MCF 10A (cell line): ENCODE data around the gene NDUFS3. TPM values are rescaled to one million over a fixed set of nuclear protein-coding genes. Genes with fewer than 3 reads are reported as not detected.

Experiments
- BruUV-seq: library from RNA; stranded (reverse); fragments of 400-500 nt; replicated peaks from 2 replicates; lab custom pipeline; 2021; lab: Mats Ljungman, UMichigan
- CTCF ChIA-PET: fragments of 300-600 bp; sonication (Branson Sonifier 250); formaldehyde crosslinking; extraction: SDS; loops from one replicate; lab custom pipeline; 2021; ENCODE audit warnings: antibody characterized with exemption, inconsistent platforms; lab: Yijun Ruan, JAX
- POLR2A ChIA-PET: fragments of 300-600, 350-650 bp; sonication (Branson Sonifier 250); formaldehyde crosslinking; extraction: SDS; loops from one replicate; lab custom pipeline; 2020; ENCODE audit warnings: antibody characterized with exemption, inconsistent platforms; lab: Yijun Ruan, JAX
- DNase-seq: peaks from one replicate; pipeline ENCODE4 v3.0.0-alpha.2; 2018; ENCODE audit not compliant: unreplicated experiment
- H3K27ac Mint-ChIP-seq: one replicate; pipeline ENCODE4 v1.8.0; 2022; ENCODE audit warnings: mild to moderate bottlenecking, low read depth, mixed read lengths; ENCODE audit not compliant: unreplicated experiment
- H3K27me3 Mint-ChIP-seq: one replicate; pipeline ENCODE4 v1.8.0; 2022; ENCODE audit warnings: mixed read lengths; ENCODE audit not compliant: insufficient read depth, unreplicated experiment
- H3K36me3 Mint-ChIP-seq: one replicate; pipeline ENCODE4 v1.8.0; 2022; ENCODE audit warnings: mild to moderate bottlenecking, moderate library complexity, mixed read lengths; ENCODE audit not compliant: insufficient read depth, unreplicated experiment
- H3K4me1 Mint-ChIP-seq: one replicate; pipeline ENCODE4 v1.8.0; 2022; ENCODE audit warnings: mixed read lengths; ENCODE audit not compliant: insufficient read depth, unreplicated experiment
- H3K4me3 Mint-ChIP-seq: one replicate; pipeline ENCODE4 v1.8.0; 2022; ENCODE audit warnings: mild to moderate bottlenecking, moderate library complexity, mixed read lengths; ENCODE audit not compliant: unreplicated experiment
- H3K9me3 Mint-ChIP-seq: one replicate; pipeline ENCODE4 v1.8.0; 2022; ENCODE audit warnings: mixed read lengths; ENCODE audit not compliant: unreplicated experiment
- CTCF ChIP-seq: fragments of 200-600 bp; IDR thresholded peaks from one replicate; pipeline ENCODE4 v1.8.0; 2022; ENCODE audit warnings: antibody characterized with exemption, mild to moderate bottlenecking; ENCODE audit not compliant: unreplicated experiment
- intact Hi-C: fragments of 100-400 bp; cut with micrococcal nuclease; formaldehyde crosslinking; loops from 2 replicates; pipeline ENCODE4 v1.14.1; 2022
- total RNA-seq: library from RNA; stranded (reverse); gene quantifications from 2 replicates; pipeline ENCODE4 v1.2.3, GENCODE V29; 2022

Gene NDUFS3
- total RNA-seq, 1 experiment from 2014 or later = 120 TPM

GRCh38 chr11:47589977-47590861 lies 11.3 kb downstream of the NDUFS3 start:
- intact Hi-C loops = no loop called here
- POLR2A ChIA-PET = no interaction called here
- CTCF ChIA-PET = no interaction called here
- TF ChIP-seq CTCF = no peak
- H3K27me3 Mint-ChIP-seq = peaks cover 25% of the 10 kb centered on the region
- H3K36me3 Mint-ChIP-seq = peaks cover 10% of the 10 kb centered on the region
- peaks cover 9% of the 10 kb centered on the region for H3K4me1 Mint-ChIP-seq
- H3K9me3 Mint-ChIP-seq = no peaks in the 10 kb centered on the region
- BruUV-seq = no TSS peak
- DNase-seq = no peak
- H3K4me3 Mint-ChIP-seq = no peak overlapping the region
- no peak overlapping the region for H3K27ac Mint-ChIP-seq

GRCh38 chr11:47591764-47592163 lies 12.9 kb downstream of the NDUFS3 start:
- Mint-ChIP-seq H3K27ac (no peak overlapping the region), H3K27me3 (peaks cover 34% of the 10 kb centered on the region), H3K4me1 (peaks cover 9% of the 10 kb centered on the region), H3K4me3 (no peak overlapping the region), H3K9me3 (no peaks in the 10 kb centered on the region), H3K36me3 (no peaks in the 10 kb centered on the region)
- no TSS peak for BruUV-seq
- CTCF ChIA-PET = no interaction called here
- no peak for TF ChIP-seq CTCF
- intact Hi-C loops = no loop called here
- POLR2A ChIA-PET = no interaction called here
- DNase-seq = no peak

- Mint-ChIP-seq H3K27me3 (peaks cover 34% of the 10 kb centered on the region), H3K9me3 (no peaks in the 10 kb centered on the region), H3K4me3 (no peak overlapping the region), H3K4me1 (peaks cover 4% of the 10 kb centered on the region), H3K36me3 (no peaks in the 10 kb centered on the region), H3K27ac (no peak overlapping the region)
- ChIA-PET CTCF (interaction anchor here (0.7 kb wide), 1 partner anchor 176 kb away, joined by 3 read pairs; no protein-coding TSS in a partner anchor), POLR2A (interaction anchor here (0.8 to 1.2 kb wide), 2 partner anchors 12 to 24 kb away, joined by 3 to 4 read pairs; no protein-coding TSS in a partner anchor)
- intact Hi-C loops = no loop called here
- no peak for DNase-seq
- TF ChIP-seq CTCF = no peak
- no TSS peak for BruUV-seq
Measured at GRCh38 chr11:47592251-47592650, 13.4 kb downstream of the NDUFS3 start.

- BruUV-seq = no TSS peak
- no peak overlapping the region for H3K4me3 Mint-ChIP-seq
- H3K9me3 Mint-ChIP-seq = no peaks in the 10 kb centered on the region
- no peaks in the 10 kb centered on the region for H3K4me1 Mint-ChIP-seq
- TF ChIP-seq CTCF = no peak
- ChIA-PET POLR2A (interaction anchor here (0.6 to 1.2 kb wide), 3 partner anchors 13 to 201 kb away, joined by 3 to 4 read pairs (median 3); no protein-coding TSS in a partner anchor), CTCF (interaction anchor here (0.7 kb wide), 1 partner anchor 175 kb away, joined by 3 read pairs; no protein-coding TSS in a partner anchor)
- intact Hi-C loops = no loop called here
- no peaks in the 10 kb centered on the region for H3K36me3 Mint-ChIP-seq
- no peak overlapping the region for H3K27ac Mint-ChIP-seq
- DNase-seq = no peak
- peaks cover 34% of the 10 kb centered on the region for H3K27me3 Mint-ChIP-seq
Measured at GRCh38 chr11:47592970-47593369, 14.1 kb downstream of the NDUFS3 start.
